Fibroblast of lung (primary cell): ENCODE results near the gene CCDC169.

Experiments used
- EZH2 ChIP-seq: IDR thresholded peaks from 2 replicates; pipeline ENCODE4 v1.5.1; 2012; ENCODE audit warnings: low read length, control low read depth, mild to moderate bottlenecking; ENCODE audit errors: missing control alignments
- TF ChIP-seq, protein P1 (sequence below), 2 donors: IDR thresholded peaks in 1 of 2; conservative IDR thresholded peaks in 1 of 2; 1 replicate in 1 of 2; 2 replicates in 1 of 2; pipeline ENCODE4 v1.5.1; 2011 to 2012; ENCODE audit warnings: low read length in 2 of 2, control low read depth in 1 of 2, inconsistent platforms in 1 of 2, low read depth in 1 of 2, mild to moderate bottlenecking in 1 of 2

DNA sequence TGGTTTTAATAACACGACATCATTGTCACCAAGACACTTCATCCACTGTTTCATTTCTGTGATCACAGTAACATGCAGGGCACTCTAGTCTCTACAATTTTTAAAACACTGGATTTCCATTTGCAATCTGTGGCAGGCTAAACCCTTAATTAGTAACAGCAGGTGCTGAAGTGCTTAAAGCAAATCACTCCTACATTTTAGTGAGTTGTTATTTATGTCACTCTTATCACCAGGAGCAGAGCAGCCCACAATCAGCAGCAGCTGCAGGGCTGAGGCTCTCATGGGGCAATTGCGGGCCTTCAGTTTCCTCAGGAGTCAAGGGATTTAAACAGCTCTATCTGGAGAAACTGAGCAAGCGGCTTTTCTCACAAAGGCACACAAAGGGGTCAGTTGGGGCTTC, 84.8 kb downstream of the CCDC169 start:
- TF ChIP-seq, protein P1, sequence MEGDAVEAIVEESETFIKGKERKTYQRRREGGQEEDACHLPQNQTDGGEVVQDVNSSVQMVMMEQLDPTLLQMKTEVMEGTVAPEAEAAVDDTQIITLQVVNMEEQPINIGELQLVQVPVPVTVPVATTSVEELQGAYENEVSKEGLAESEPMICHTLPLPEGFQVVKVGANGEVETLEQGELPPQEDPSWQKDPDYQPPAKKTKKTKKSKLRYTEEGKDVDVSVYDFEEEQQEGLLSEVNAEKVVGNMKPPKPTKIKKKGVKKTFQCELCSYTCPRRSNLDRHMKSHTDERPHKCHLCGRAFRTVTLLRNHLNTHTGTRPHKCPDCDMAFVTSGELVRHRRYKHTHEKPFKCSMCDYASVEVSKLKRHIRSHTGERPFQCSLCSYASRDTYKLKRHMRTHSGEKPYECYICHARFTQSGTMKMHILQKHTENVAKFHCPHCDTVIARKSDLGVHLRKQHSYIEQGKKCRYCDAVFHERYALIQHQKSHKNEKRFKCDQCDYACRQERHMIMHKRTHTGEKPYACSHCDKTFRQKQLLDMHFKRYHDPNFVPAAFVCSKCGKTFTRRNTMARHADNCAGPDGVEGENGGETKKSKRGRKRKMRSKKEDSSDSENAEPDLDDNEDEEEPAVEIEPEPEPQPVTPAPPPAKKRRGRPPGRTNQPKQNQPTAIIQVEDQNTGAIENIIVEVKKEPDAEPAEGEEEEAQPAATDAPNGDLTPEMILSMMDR (conservative IDR thresholded peaks at IDR 0.05 in 1 of 2, IDR thresholded peaks at IDR 0.05 in 1 of 2; ENCODE audit: low read depth in 1 of 2, low read length in 2 of 2): no peak
- no peak for TF ChIP-seq EZH2
